ENCODE measurements around the gene DENND5B. TPM values are rescaled to one million over a fixed set of nuclear protein-coding genes. Genes with fewer than 3 reads are reported as not detected.

The DENND5B gene
- total RNA-seq, 1 experiment from 2014 or later, result 13.8 TPM

GRCh38 chr12:31361730-31362114, 229.2 kb downstream of the DENND5B start:
- CTCF ChIA-PET, result interaction anchor here (0.7 to 2.3 kb wide), 6 partner anchors 9 to 110 kb away, joined by 3 to 14 read pairs (median 7); no protein-coding TSS in a partner anchor

GRCh38 chr12:31355747-31356107, 235.2 kb downstream of the DENND5B start:
- peaks cover 24% of the 10 kb centered on the region for H3K4me1 Mint-ChIP-seq
- H3K27me3 Mint-ChIP-seq (ENCODE audit: low read depth), result no peaks in the 10 kb centered on the region
- TF ChIP-seq PREB (CRISPR knock-in tag; IDR thresholded peaks at IDR 0.05; ENCODE audit: borderline replicate concordance) (no peak), SP1 (CRISPR knock-in tag; conservative IDR thresholded peaks at IDR 0.05) (no peak), ZBTB43 (CRISPR knock-in tag; IDR thresholded peaks at IDR 0.05) (no peak), E2F4 (CRISPR knock-in tag; IDR thresholded peaks at IDR 0.05; ENCODE audit: borderline replicate concordance, low read depth) (no peak)
- H3K4me3 Mint-ChIP-seq, result no peak overlapping the region
- H3K27ac Mint-ChIP-seq, result no peak overlapping the region
- 0 out of 2 replicates have a peak, but pooled peaks cover 3% of the 10 kb centered on the region for H3K36me3 Mint-ChIP-seq
- POLR2A ChIA-PET, result interaction anchor here (0.6 kb wide), 2 partner anchors 11 to 277 kb away, joined by 3 read pairs; no protein-coding TSS in a partner anchor
- H3K9me3 Mint-ChIP-seq, result no peaks in the 10 kb centered on the region
- CTCF ChIA-PET, result interaction anchor here (1.1 kb wide), 1 partner anchor 30 kb away, joined by 4 read pairs; the partner anchor contains the start of gene SINHCAF
- no peak for ATAC-seq
- no peak for DNase-seq (ENCODE audit: low spot score)

More at GRCh38 chr12:31361730-31362114, 229.2 kb downstream of the DENND5B start:
- H3K27me3 Mint-ChIP-seq (ENCODE audit: low read depth), result no peaks in the 10 kb centered on the region
- H3K4me1 Mint-ChIP-seq, result peaks cover 42% of the 10 kb centered on the region
- H3K36me3 Mint-ChIP-seq, result 0 out of 2 replicates have a peak, but pooled peaks cover 3% of the 10 kb centered on the region
- H3K4me3 Mint-ChIP-seq, result no peak overlapping the region
- H3K9me3 Mint-ChIP-seq, result no peaks in the 10 kb centered on the region
- DNase-seq (ENCODE audit: low spot score), result no peak
- TF ChIP-seq GRHL2 (CRISPR knock-in tag; IDR thresholded peaks at IDR 0.05; ENCODE audit: insufficient replicate concordance, severe bottlenecking), result no peak
- H3K27ac Mint-ChIP-seq, result peak overlapping the region; percentile 98
- ATAC-seq, result no peak
- POLR2A ChIA-PET, result interaction anchor here (0.9 to 2.7 kb wide), 3 partner anchors 9 to 39 kb away, joined by 6 to 24 read pairs (median 22); partner anchors contain the start of gene SINHCAF

GRCh38 chr12:31353750-31354708, 236.9 kb downstream of the DENND5B start:
- H3K4me3 Mint-ChIP-seq, result no peak overlapping the region
- no peaks in the 10 kb centered on the region for H3K36me3 Mint-ChIP-seq
- peak overlapping the region; percentile 83 for H3K27ac Mint-ChIP-seq
- H3K9me3 Mint-ChIP-seq, result peaks cover 10% of the 10 kb centered on the region; the same call in 1 of the 2 replicates
- ChIA-PET POLR2A (interaction anchor here (1.0 kb wide), 1 partner anchor 32 kb away, joined by 3 read pairs; no protein-coding TSS in a partner anchor), CTCF (interaction anchor here (1.3 kb wide), 2 partner anchors 9 to 82 kb away, joined by 3 to 5 read pairs; no protein-coding TSS in a partner anchor)
- H3K27me3 Mint-ChIP-seq (ENCODE audit: low read depth), result no peaks in the 10 kb centered on the region
- DNase-seq (ENCODE audit: low spot score) (no peak), ATAC-seq (no peak; the same call in 1 of the 2 replicates)
- peaks cover 17% of the 10 kb centered on the region for H3K4me1 Mint-ChIP-seq
- no peak for TF ChIP-seq ZNF671 (CRISPR knock-in tag; IDR thresholded peaks at IDR 0.05)

- H3K27me3 Mint-ChIP-seq (ENCODE audit: low read depth), result no peaks in the 10 kb centered on the region
- POLR2A ChIA-PET, result interaction anchor here (0.6 to 0.7 kb wide), 2 partner anchors 25 to 765 kb away, joined by 4 read pairs; no protein-coding TSS in a partner anchor
- ATAC-seq (no peak), DNase-seq (ENCODE audit: low spot score) (no peak)
- TF ChIP-seq ZNF263 (CRISPR knock-in tag; IDR thresholded peaks at IDR 0.05; ENCODE audit: low read depth), result no peak
- no peak for TF ChIP-seq TEAD4 (CRISPR knock-in tag; IDR thresholded peaks at IDR 0.05)
- no peak for TF ChIP-seq ZNF138 (CRISPR knock-in tag; conservative IDR thresholded peaks at IDR 0.05)
- TF ChIP-seq NFATC4 (CRISPR knock-in tag; IDR thresholded peaks at IDR 0.05), result no peak
- no peak for TF ChIP-seq NR1H2 (CRISPR knock-in tag; IDR thresholded peaks at IDR 0.05)
- TF ChIP-seq SOX15 (CRISPR knock-in tag; IDR thresholded peaks at IDR 0.05), result no peak
- no peak for TF ChIP-seq ARID4B (CRISPR knock-in tag; IDR thresholded peaks at IDR 0.05; ENCODE audit: borderline replicate concordance)
- TF ChIP-seq PRRX2 (CRISPR knock-in tag; IDR thresholded peaks at IDR 0.05), result no peak
- no peak for TF ChIP-seq JUN (CRISPR knock-in tag; IDR thresholded peaks at IDR 0.05)
- TF ChIP-seq ZNF416 (CRISPR knock-in tag; IDR thresholded peaks at IDR 0.05), result no peak
- no peak for TF ChIP-seq ZNF317 (CRISPR knock-in tag; IDR thresholded peaks at IDR 0.05; ENCODE audit: borderline replicate concordance, low read depth)
- peaks cover 10% of the 10 kb centered on the region; the same call in 1 of the 2 replicates for H3K9me3 Mint-ChIP-seq
- no peak overlapping the region for H3K27ac Mint-ChIP-seq
- no peak overlapping the region for H3K4me3 Mint-ChIP-seq
- CTCF ChIA-PET, result interaction anchor here (1.2 kb wide), 1 partner anchor 16 kb away, joined by 3 read pairs; no protein-coding TSS in a partner anchor
- no peaks in the 10 kb centered on the region for H3K36me3 Mint-ChIP-seq
- H3K4me1 Mint-ChIP-seq, result peaks cover 27% of the 10 kb centered on the region
These were observed 244.7 kb downstream of the DENND5B start for GRCh38 chr12:31346267-31346666.
